GM12874 (cell line): ENCODE measurements around the gene NBEAL2.

Experiments used
- TF ChIP-seq, protein P1 (sequence below): IDR thresholded peaks from 2 replicates; pipeline ENCODE4 v1.5.1; 2011; ENCODE audit warnings: low read depth, mild to moderate bottlenecking, control low read depth, low read length, moderate library complexity; ENCODE audit not compliant: insufficient read depth

NBEAL2 gene

GRCh38 chr3:47022641-47023071 lies 43.2 kb downstream of the NBEAL2 start:
- TF ChIP-seq, protein P1, sequence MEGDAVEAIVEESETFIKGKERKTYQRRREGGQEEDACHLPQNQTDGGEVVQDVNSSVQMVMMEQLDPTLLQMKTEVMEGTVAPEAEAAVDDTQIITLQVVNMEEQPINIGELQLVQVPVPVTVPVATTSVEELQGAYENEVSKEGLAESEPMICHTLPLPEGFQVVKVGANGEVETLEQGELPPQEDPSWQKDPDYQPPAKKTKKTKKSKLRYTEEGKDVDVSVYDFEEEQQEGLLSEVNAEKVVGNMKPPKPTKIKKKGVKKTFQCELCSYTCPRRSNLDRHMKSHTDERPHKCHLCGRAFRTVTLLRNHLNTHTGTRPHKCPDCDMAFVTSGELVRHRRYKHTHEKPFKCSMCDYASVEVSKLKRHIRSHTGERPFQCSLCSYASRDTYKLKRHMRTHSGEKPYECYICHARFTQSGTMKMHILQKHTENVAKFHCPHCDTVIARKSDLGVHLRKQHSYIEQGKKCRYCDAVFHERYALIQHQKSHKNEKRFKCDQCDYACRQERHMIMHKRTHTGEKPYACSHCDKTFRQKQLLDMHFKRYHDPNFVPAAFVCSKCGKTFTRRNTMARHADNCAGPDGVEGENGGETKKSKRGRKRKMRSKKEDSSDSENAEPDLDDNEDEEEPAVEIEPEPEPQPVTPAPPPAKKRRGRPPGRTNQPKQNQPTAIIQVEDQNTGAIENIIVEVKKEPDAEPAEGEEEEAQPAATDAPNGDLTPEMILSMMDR, result no peak

- TF ChIP-seq, protein P1, result no peak
These were observed 45.5 kb downstream of the NBEAL2 start for GRCh38 chr3:47024932-47025331.

DNA sequence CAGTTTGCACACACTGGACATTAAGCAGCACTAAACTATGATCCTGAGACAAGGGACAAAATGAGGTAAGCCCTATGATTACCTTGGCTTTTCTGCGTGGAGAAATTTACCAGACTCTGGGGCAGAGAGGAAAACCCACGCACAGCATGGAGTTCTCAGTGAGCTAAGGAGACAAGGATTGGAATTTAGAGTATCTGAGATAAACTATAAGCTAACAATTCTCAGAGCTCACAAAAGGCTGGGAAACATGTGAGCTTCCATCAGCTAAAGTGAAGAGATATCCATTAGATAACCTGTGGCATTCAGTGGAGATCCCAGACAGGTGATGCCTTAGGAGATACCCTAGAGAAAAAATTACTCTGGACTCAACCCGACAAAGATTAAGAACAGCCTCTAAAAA lies 48.7 kb downstream of the NBEAL2 start:
- TF ChIP-seq, protein P1, result no peak

DNA sequence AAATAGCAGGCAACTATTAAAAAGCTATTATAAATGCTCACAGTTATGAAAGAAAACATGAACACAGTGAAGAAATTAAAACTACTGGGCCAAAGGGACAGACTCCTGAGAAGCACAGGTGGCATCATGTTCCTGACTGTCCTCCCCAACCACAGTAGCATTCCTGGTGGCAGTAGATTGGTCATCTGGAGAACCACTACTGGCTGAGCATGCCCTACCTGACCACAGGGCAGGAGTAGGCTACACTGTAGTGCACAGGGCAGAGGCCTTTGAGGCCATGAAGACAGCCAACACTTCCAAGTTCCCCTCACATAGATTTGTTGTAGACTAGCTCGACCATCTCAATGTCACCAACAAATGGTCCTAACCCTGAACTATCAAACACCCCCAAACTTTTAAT lies 49.2 kb downstream of the NBEAL2 start:
- TF ChIP-seq, protein P1, result no peak

GRCh38 chr3:47034868-47035489 lies 55.5 kb downstream of the NBEAL2 start:
- TF ChIP-seq, protein P1, result no peak

- TF ChIP-seq, protein P1, result no peak
These were observed 56.2 kb downstream of the NBEAL2 start for GRCh38 chr3:47035645-47036044.

DNA sequence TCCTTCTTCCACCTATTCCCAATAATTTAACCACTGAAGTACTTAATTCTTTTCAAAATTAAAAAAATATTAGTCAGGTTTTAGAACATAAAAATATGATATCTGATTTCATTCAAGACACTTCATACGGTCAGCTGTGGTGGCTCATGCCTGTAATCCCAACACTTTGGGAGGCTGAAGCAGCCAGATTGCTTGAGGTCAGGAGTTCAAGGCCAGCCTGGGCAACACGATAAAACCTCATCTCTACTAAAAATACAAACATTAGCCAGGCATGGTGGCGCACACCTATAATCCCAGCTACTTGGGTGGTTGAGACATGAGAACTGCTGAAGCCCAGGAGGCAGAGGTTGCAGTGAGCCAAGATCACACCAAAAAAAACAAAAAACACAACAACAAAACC lies 56.7 kb downstream of the NBEAL2 start:
- TF ChIP-seq, protein P1, result no peak

DNA sequence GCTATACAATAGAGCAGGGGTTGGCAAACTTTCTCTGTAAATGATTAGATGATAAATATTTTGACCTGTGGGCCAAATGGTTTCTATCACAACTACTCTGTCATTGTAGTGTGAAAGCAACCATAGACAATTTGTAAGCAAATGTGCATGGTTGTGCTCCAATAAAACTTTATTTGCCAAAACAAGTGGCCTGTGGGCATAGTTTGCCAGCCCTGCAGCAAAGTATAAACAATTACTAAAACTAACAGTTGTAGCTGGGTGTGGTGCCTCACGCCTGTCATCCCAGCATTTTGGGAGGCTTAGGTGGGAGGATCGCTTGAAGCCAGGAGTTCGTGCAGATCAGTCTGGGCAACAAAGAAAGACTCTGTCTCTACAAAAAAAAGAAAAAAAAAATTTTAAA lies 61.6 kb downstream of the NBEAL2 start:
- TF ChIP-seq, protein P1, result no peak
